ENCODE results near the gene RPIA.

GRCh38 chr2:88658881-88659537, 32.5 kb upstream of the RPIA start:
- TF ChIP-seq, protein P1, sequence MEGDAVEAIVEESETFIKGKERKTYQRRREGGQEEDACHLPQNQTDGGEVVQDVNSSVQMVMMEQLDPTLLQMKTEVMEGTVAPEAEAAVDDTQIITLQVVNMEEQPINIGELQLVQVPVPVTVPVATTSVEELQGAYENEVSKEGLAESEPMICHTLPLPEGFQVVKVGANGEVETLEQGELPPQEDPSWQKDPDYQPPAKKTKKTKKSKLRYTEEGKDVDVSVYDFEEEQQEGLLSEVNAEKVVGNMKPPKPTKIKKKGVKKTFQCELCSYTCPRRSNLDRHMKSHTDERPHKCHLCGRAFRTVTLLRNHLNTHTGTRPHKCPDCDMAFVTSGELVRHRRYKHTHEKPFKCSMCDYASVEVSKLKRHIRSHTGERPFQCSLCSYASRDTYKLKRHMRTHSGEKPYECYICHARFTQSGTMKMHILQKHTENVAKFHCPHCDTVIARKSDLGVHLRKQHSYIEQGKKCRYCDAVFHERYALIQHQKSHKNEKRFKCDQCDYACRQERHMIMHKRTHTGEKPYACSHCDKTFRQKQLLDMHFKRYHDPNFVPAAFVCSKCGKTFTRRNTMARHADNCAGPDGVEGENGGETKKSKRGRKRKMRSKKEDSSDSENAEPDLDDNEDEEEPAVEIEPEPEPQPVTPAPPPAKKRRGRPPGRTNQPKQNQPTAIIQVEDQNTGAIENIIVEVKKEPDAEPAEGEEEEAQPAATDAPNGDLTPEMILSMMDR (IDR thresholded peaks at IDR 0.05) = no peak
- no peak for TF ChIP-seq POLR2A (IDR thresholded peaks at IDR 0.05)
